ENCODE data around the gene TBC1D19. TPM values are rescaled to one million over a fixed set of nuclear protein-coding genes. Genes with fewer than 3 reads are reported as not detected.

The TBC1D19 gene
- total RNA-seq, 1 donor from 2014 or later: 7.3 TPM

GRCh38 chr4:26779224-26779623, 195.3 kb downstream of the TBC1D19 start:
- DNase-seq (ENCODE audit: low read depth in 2 of 2): no peak

- peak in 1 of 2 donors; percentile 54 for DNase-seq (ENCODE audit: low read depth in 2 of 2)
These were observed 195.8 kb downstream of the TBC1D19 start for GRCh38 chr4:26779674-26780073.

GRCh38 chr4:26780539-26780938, 196.7 kb downstream of the TBC1D19 start:
- DNase-seq (ENCODE audit: low read depth in 2 of 2): peak in 1 of 2 donors; percentile 51

GRCh38 chr4:26782168-26782829, 198.4 kb downstream of the TBC1D19 start:
- DNase-seq (ENCODE audit: low read depth in 2 of 2): peak in 1 of 2 donors; percentile 54

- DNase-seq (ENCODE audit: low read depth in 2 of 2): no peak
These were observed 198.9 kb downstream of the TBC1D19 start for GRCh38 chr4:26782830-26783202.

GRCh38 chr4:26784207-26784865, 200.5 kb downstream of the TBC1D19 start:
- DNase-seq (ENCODE audit: low read depth in 2 of 2): no peak

- no peak for DNase-seq (ENCODE audit: low read depth in 2 of 2)
These were observed 201.4 kb downstream of the TBC1D19 start for GRCh38 chr4:26785312-26785711.

- no peak for DNase-seq (ENCODE audit: low read depth in 2 of 2)
These were observed 201.9 kb downstream of the TBC1D19 start for GRCh38 chr4:26785810-26786209.

GRCh38 chr4:26786916-26787315, 203.0 kb downstream of the TBC1D19 start:
- DNase-seq (ENCODE audit: low read depth in 2 of 2): no peak

GRCh38 chr4:26787461-26788340, 203.8 kb downstream of the TBC1D19 start:
- DNase-seq (ENCODE audit: low read depth in 2 of 2): peak; percentile 46 to 92

GRCh38 chr4:26788341-26788733, 204.5 kb downstream of the TBC1D19 start:
- DNase-seq (ENCODE audit: low read depth in 2 of 2): no peak

GRCh38 chr4:26789208-26789607, 205.3 kb downstream of the TBC1D19 start:
- DNase-seq (ENCODE audit: low read depth in 2 of 2): no peak

- DNase-seq (ENCODE audit: low read depth in 2 of 2): no peak
These were observed 207.5 kb downstream of the TBC1D19 start for GRCh38 chr4:26791346-26791745.

GRCh38 chr4:26792639-26793038, 208.8 kb downstream of the TBC1D19 start:
- peak in 1 of 2 donors; percentile 21 for DNase-seq (ENCODE audit: low read depth in 2 of 2)

- no peak for DNase-seq (ENCODE audit: low read depth in 2 of 2)
These were observed 209.9 kb downstream of the TBC1D19 start for GRCh38 chr4:26793735-26794134.

- no peak for DNase-seq (ENCODE audit: low read depth in 2 of 2)
These were observed 212.2 kb downstream of the TBC1D19 start for GRCh38 chr4:26796081-26796480.

- no peak for DNase-seq (ENCODE audit: low read depth in 2 of 2)
These were observed 218.9 kb downstream of the TBC1D19 start for GRCh38 chr4:26802790-26803189.

- DNase-seq (ENCODE audit: low read depth in 2 of 2): no peak
These were observed 219.5 kb downstream of the TBC1D19 start for GRCh38 chr4:26803211-26803861.

GRCh38 chr4:26804451-26804850, 220.6 kb downstream of the TBC1D19 start:
- DNase-seq (ENCODE audit: low read depth in 2 of 2): no peak

GRCh38 chr4:26804925-26805324, 221.0 kb downstream of the TBC1D19 start:
- DNase-seq (ENCODE audit: low read depth in 2 of 2): peak in 1 of 2 donors; percentile 12
